K562 (cell line): ENCODE measurements around the gene ATF4. TPM values are rescaled to one million over a fixed set of nuclear protein-coding genes. Genes with fewer than 3 reads are reported as not detected.
A peak's percentile ranks its signal among the peaks of the same experiment; 100 is the strongest.

Experiments
- ATF7 ChIP-seq: fragments of 450-650 bp; IDR thresholded peaks from 2 replicates; pipeline ENCODE4 v1.7.1; 2014; ENCODE audit warnings: mild to moderate bottlenecking, moderate library complexity
- BCLAF1 ChIP-seq, 2 experiments: fragments of 450-650 bp in 1 of 2; IDR thresholded peaks; 2 replicates each; pipeline ENCODE4 v1.6.1; 2011 to 2017; ENCODE audit warnings: low read depth in 2 of 2, antibody characterized with exemption in 1 of 2, borderline replicate concordance in 1 of 2, low read length in 1 of 2, mild to moderate bottlenecking in 1 of 2, mixed read lengths in 1 of 2; ENCODE audit not compliant: control insufficient read depth in 1 of 2
- POLR2H ChIP-seq: IDR thresholded peaks from 2 replicates; pipeline ENCODE4 v1.6.1; 2016; ENCODE audit warnings: missing genetic modification characterization, low read depth, mild to moderate bottlenecking, control low read depth, missing compliant biosample characterization, moderate library complexity
- SAP30 ChIP-seq: fragments of 200-600 bp; sonication (generic); IDR thresholded peaks from 2 replicates; pipeline ENCODE4 v1.6.1; 2012; ENCODE audit warnings: borderline replicate concordance, low read depth, mild to moderate bottlenecking, moderate library complexity, low read length, control low read depth, inconsistent platforms; ENCODE audit not compliant: insufficient read depth, poor library complexity, severe bottlenecking
- SP2 ChIP-seq: IDR thresholded peaks from 2 replicates; pipeline ENCODE4 v1.6.1; 2011; ENCODE audit warnings: mild to moderate bottlenecking, low read depth, low read length, moderate library complexity; ENCODE audit not compliant: poor library complexity, severe bottlenecking; ENCODE audit errors: extremely low read depth
- ZNF165 ChIP-seq: fragments of 250-450 bp; sonication (Bioruptor Pico); IDR thresholded peaks from 2 replicates; pipeline ENCODE4 v1.4.0; 2020; ENCODE audit warnings: borderline replicate concordance
- ZNF561 ChIP-seq: fragments of 450-650 bp; formaldehyde crosslinking; conservative IDR thresholded peaks from 2 replicates; pipeline ENCODE4 v1.4.0; 2020; ENCODE audit warnings: mild to moderate bottlenecking, moderate library complexity
- polyA plus RNA-seq, 8 experiments: library from polyadenylated mRNA; depleted of rRNA in 4 of 8; stranded (reverse) in 5 of 8; unstranded in 3 of 8; fragments of >200 nt; fragmentation: Nextera tagmentation in 2 of 8; fragmentation: Illumina TruSeq in 1 of 8; extraction: Ambion mirVana in 2 of 8; extraction: Trizol in 1 of 8; gene quantifications; 2 replicates each; pipeline versions ENCODE4 v1.2.1 to v1.2.3, GENCODE V29; 2011 to 2014; ENCODE audit warnings: inconsistent platforms in 1 of 8, missing spikeins in 1 of 8
- total RNA-seq, 7 experiments: library from RNA; depleted of rRNA in 6 of 7; stranded (reverse); fragments of >200 nt in 6 of 7; fragmentation: Illumina TruSeq in 2 of 7; extraction: Trizol in 2 of 7; gene quantifications; 2 replicates each; pipeline versions ENCODE4 v1.2.1 to v1.2.3, GENCODE V29; 2011 to 2021; ENCODE audit warnings: low replicate concordance in 1 of 7
- TF ChIP-seq, protein P1 (sequence below): fragments of 200-800 bp; sonication (Bioruptor generic); IDR thresholded peaks from 2 replicates; pipeline ENCODE4 v1.6.1; 2017; ENCODE audit warnings: missing genetic modification characterization, missing compliant biosample characterization
- TF ChIP-seq, protein P2 (sequence below): fragments of 450-650 bp; IDR thresholded peaks from 2 replicates; pipeline ENCODE4 v1.6.1; 2016; ENCODE audit warnings: mild to moderate bottlenecking, moderate library complexity

ATF4 gene
- total and polyA plus RNA-seq, 9 of the 15 experiments (the other 6 are each of a cell fraction or from before 2014, with no cell fraction given): 93.1 to 723 (median 355) TPM

DNA sequence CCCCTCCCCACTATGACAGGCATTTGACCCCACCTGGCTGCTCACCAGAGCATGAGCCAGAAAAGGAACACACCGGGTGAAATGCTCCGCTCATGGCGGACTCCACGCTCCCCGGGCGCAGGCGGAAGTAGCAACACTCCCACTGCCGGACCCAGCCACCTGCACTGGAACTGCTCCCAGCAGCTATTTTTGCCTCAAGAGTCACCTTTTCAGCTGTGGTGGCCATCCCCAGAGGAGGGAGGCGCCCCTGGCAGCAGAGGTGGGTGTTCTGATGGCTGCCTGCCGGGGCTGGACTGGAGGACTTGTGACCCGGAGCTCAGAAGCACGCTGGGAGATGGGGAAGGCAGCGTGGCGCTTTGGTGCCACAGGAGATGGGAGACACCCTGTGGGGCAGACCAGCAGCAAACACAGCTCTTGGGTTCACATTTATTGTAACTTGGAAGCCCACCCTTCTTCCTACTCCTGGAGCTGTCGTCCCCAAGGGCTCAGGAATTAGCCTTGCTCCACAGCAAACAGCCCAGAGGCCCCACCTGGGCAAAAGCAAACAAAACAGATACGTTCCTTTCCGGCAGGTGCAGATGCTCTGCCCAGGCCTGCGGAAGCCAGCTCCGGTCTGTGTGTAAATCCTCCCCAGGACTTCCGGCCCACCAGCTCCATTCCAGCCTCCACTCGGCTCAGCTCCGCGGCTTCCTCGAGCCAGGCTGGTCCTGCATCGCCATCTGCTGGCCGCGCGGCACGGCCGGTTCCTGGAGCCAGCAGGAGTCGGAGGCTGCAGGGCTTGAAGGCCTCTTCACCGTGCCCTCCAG is 8.5 kb downstream of the ATF4 start (continued):
- TF ChIP-seq ZNF561 (CRISPR knock-in tag) (no peak), SP2 (no peak), ATF7 (peak; percentile 38; the same call in 1 of the 2 replicates), SAP30 (no peak), BCLAF1 (IDR thresholded peaks at IDR 0.05; ENCODE audit: borderline replicate concordance in 1 of 2, control insufficient read depth in 1 of 2, low read depth in 2 of 2, low read length in 1 of 2) (no peak), ZNF165 (CRISPR knock-in tag) (no peak), POLR2H (tag) (no peak)
- TF ChIP-seq, protein P1, sequence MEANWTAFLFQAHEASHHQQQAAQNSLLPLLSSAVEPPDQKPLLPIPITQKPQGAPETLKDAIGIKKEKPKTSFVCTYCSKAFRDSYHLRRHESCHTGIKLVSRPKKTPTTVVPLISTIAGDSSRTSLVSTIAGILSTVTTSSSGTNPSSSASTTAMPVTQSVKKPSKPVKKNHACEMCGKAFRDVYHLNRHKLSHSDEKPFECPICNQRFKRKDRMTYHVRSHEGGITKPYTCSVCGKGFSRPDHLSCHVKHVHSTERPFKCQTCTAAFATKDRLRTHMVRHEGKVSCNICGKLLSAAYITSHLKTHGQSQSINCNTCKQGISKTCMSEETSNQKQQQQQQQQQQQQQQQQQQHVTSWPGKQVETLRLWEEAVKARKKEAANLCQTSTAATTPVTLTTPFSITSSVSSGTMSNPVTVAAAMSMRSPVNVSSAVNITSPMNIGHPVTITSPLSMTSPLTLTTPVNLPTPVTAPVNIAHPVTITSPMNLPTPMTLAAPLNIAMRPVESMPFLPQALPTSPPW: no peak
- TF ChIP-seq, protein P2, sequence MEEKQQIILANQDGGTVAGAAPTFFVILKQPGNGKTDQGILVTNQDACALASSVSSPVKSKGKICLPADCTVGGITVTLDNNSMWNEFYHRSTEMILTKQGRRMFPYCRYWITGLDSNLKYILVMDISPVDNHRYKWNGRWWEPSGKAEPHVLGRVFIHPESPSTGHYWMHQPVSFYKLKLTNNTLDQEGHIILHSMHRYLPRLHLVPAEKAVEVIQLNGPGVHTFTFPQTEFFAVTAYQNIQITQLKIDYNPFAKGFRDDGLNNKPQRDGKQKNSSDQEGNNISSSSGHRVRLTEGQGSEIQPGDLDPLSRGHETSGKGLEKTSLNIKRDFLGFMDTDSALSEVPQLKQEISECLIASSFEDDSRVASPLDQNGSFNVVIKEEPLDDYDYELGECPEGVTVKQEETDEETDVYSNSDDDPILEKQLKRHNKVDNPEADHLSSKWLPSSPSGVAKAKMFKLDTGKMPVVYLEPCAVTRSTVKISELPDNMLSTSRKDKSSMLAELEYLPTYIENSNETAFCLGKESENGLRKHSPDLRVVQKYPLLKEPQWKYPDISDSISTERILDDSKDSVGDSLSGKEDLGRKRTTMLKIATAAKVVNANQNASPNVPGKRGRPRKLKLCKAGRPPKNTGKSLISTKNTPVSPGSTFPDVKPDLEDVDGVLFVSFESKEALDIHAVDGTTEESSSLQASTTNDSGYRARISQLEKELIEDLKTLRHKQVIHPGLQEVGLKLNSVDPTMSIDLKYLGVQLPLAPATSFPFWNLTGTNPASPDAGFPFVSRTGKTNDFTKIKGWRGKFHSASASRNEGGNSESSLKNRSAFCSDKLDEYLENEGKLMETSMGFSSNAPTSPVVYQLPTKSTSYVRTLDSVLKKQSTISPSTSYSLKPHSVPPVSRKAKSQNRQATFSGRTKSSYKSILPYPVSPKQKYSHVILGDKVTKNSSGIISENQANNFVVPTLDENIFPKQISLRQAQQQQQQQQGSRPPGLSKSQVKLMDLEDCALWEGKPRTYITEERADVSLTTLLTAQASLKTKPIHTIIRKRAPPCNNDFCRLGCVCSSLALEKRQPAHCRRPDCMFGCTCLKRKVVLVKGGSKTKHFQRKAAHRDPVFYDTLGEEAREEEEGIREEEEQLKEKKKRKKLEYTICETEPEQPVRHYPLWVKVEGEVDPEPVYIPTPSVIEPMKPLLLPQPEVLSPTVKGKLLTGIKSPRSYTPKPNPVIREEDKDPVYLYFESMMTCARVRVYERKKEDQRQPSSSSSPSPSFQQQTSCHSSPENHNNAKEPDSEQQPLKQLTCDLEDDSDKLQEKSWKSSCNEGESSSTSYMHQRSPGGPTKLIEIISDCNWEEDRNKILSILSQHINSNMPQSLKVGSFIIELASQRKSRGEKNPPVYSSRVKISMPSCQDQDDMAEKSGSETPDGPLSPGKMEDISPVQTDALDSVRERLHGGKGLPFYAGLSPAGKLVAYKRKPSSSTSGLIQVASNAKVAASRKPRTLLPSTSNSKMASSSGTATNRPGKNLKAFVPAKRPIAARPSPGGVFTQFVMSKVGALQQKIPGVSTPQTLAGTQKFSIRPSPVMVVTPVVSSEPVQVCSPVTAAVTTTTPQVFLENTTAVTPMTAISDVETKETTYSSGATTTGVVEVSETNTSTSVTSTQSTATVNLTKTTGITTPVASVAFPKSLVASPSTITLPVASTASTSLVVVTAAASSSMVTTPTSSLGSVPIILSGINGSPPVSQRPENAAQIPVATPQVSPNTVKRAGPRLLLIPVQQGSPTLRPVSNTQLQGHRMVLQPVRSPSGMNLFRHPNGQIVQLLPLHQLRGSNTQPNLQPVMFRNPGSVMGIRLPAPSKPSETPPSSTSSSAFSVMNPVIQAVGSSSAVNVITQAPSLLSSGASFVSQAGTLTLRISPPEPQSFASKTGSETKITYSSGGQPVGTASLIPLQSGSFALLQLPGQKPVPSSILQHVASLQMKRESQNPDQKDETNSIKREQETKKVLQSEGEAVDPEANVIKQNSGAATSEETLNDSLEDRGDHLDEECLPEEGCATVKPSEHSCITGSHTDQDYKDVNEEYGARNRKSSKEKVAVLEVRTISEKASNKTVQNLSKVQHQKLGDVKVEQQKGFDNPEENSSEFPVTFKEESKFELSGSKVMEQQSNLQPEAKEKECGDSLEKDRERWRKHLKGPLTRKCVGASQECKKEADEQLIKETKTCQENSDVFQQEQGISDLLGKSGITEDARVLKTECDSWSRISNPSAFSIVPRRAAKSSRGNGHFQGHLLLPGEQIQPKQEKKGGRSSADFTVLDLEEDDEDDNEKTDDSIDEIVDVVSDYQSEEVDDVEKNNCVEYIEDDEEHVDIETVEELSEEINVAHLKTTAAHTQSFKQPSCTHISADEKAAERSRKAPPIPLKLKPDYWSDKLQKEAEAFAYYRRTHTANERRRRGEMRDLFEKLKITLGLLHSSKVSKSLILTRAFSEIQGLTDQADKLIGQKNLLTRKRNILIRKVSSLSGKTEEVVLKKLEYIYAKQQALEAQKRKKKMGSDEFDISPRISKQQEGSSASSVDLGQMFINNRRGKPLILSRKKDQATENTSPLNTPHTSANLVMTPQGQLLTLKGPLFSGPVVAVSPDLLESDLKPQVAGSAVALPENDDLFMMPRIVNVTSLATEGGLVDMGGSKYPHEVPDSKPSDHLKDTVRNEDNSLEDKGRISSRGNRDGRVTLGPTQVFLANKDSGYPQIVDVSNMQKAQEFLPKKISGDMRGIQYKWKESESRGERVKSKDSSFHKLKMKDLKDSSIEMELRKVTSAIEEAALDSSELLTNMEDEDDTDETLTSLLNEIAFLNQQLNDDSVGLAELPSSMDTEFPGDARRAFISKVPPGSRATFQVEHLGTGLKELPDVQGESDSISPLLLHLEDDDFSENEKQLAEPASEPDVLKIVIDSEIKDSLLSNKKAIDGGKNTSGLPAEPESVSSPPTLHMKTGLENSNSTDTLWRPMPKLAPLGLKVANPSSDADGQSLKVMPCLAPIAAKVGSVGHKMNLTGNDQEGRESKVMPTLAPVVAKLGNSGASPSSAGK: no peak
